Adrenal gland (tissue), 12 donors: ENCODE results near the gene COPZ2. TPM values are rescaled to one million over a fixed set of nuclear protein-coding genes. Genes with fewer than 3 reads are reported as not detected.

Experiments used
- DNase-seq, 7 donors: peaks; one replicate each; pipeline ENCODE4 v3.0.0-alpha.2; 2019 to 2020
- H3K27ac ChIP-seq, 5 donors: fragments of 200-600 bp; sonication (generic) in 4 of 5; 1 replicate in 3 of 5; 2 replicates in 2 of 5; pipeline versions ENCODE4 v1.5.1 to v1.8.0; 2016 to 2020; ENCODE audit warnings: mild to moderate bottlenecking in 1 of 5
- H3K27me3 ChIP-seq: fragments of 200-600 bp; 2 replicates; pipeline ENCODE4 v1.8.0; 2021
- H3K36me3 ChIP-seq, 2 donors: fragments of 200-600 bp; replicated peaks in 1 of 2; 1 replicate in 1 of 2; 2 replicates in 1 of 2; pipeline versions ENCODE4 v1.5.1 to v1.8.0; 2018 to 2022
- H3K4me1 ChIP-seq, 2 donors: fragments of 200-600 bp; replicated peaks in 1 of 2; 1 replicate in 1 of 2; 2 replicates in 1 of 2; pipeline versions ENCODE4 v1.5.1 to v1.8.0; 2018 to 2021
- H3K4me3 ChIP-seq, 4 donors: fragments of 200-600 bp; sonication (generic) in 3 of 4; one replicate each; pipeline ENCODE4 v1.5.1; 2016 to 2018
- H3K9me3 ChIP-seq, 3 donors: fragments of 200-600 bp; sonication (generic) in 1 of 3; replicated peaks in 1 of 3; 1 replicate in 2 of 3; 2 replicates in 1 of 3; pipeline versions ENCODE4 v1.5.1 to v1.8.0; 2016 to 2021
- CTCF ChIP-seq, 6 experiments: fragments of 450-650 bp in 4 of 6; fragments of 200-600 bp in 2 of 6; sonication (generic) in 1 of 6; IDR thresholded peaks; 1 replicate in 5 of 6; 2 replicates in 1 of 6; pipeline versions ENCODE4 v1.5.1 to v1.8.0; 2016 to 2021; ENCODE audit warnings: antibody characterized with exemption in 6 of 6, mild to moderate bottlenecking in 2 of 6, moderate library complexity in 1 of 6
- POLR2A ChIP-seq, 2 donors: fragments of 450-650 bp; IDR thresholded peaks; one replicate each; pipeline ENCODE4 v1.6.1; 2017; ENCODE audit warnings: antibody characterized with exemption in 2 of 2, mild to moderate bottlenecking in 2 of 2, moderate library complexity in 1 of 2
- WGBS, 4 donors: extraction: QIAGEN DNeasy Blood & Tissue Kit in 2 of 4; methylation state at CpG; one replicate each; pipeline versions ENCODE4 v1.1.5 to v1.1.7; 2013 to 2017; 5-methylcytosine and 5-hydroxymethylcytosine counted together
- intact Hi-C, 2 donors: fragments of 100-400 bp; cut with DNase I; formaldehyde crosslinking; loops; one replicate each; pipeline versions ENCODE4 v1.14.1 to v1.15.0; 2022 to 2023
- polyA plus RNA-seq, 3 donors: library from polyadenylated mRNA; stranded (reverse); fragments of 200-250 nt in 2 of 3; fragments of 350-450 nt in 1 of 3; fragmentation: Illumina TruSeq in 1 of 3; extraction: RNeasy Lipid Tissue Mini Kit (QIAGEN cat#74804) in 1 of 3; gene quantifications; one replicate each; pipeline ENCODE4 v1.2.3, GENCODE V29; 2013 to 2014
- total RNA-seq, 9 donors: library from RNA; depleted of rRNA in 4 of 9; stranded (reverse); fragments of >200 nt in 4 of 9; fragments of 120-200 nt in 1 of 9; fragmentation: NEBNext Ultra II Directional in 1 of 9; extraction: Animal tissue kit (Norgen Biotek cat#: 25700) in 1 of 9; gene quantifications; one replicate each; pipeline versions ENCODE4 v1.1.0 to v1.2.4, GENCODE V29; 2013 to 2023
- donor health status: healthy with polysubstance abuse.
- donor health status: Bipolar disorder and iron deficiency.
- donor health status: DM: yes; HTN: yes; CAD: no.
- donor health status: DM: no; HTN: no; CAD: no.
- donor health status: DM: no; HTN: no; CAD: no.
- donor health status: DM: yes; HTN: yes; CAD: no.

Gene COPZ2
- total and polyA plus RNA-seq, 12 donors, result 16.3 to 60.1 (median 42.4) TPM

GRCh38 chr17:47996201-47996600 is 41.4 kb downstream of the COPZ2 start:
- Histone ChIP-seq H3K36me3 (no peaks in the 10 kb centered on the region), H3K9me3 (no peaks in the 10 kb centered on the region), H3K27ac (no peak overlapping the region), H3K4me1 (no peaks in the 10 kb centered on the region), H3K27me3 (no peaks in the 10 kb centered on the region), H3K4me3 (no peak overlapping the region)
- intact Hi-C loops, result no loop called here
- 70 to 81% (median 75%) methylated on average over 6 to 9 of the region's 9 CpGs for WGBS, 4 donors
- no peak for DNase-seq
- TF ChIP-seq POLR2A (IDR thresholded peaks at IDR 0.05) (no peak), CTCF (IDR thresholded peaks at IDR 0.05) (no peak)

- Histone ChIP-seq H3K4me3 (no peak overlapping the region), H3K9me3 (no peaks in the 10 kb centered on the region), H3K27me3 (no peaks in the 10 kb centered on the region), H3K36me3 (no peaks in the 10 kb centered on the region), H3K27ac (no peak overlapping the region), H3K4me1 (no peaks in the 10 kb centered on the region)
- 71 to 87% (median 78%) methylated on average over 10 to 13 of the region's 13 CpGs for WGBS, 4 donors
- DNase-seq, result no peak
- TF ChIP-seq POLR2A (IDR thresholded peaks at IDR 0.05) (no peak), CTCF (IDR thresholded peaks at IDR 0.05) (no peak)
- intact Hi-C loops, result no loop called here
Measured at GRCh38 chr17:47995241-47995935, 42.2 kb downstream of the COPZ2 start.

- no peak for DNase-seq
- Histone ChIP-seq H3K9me3 (no peaks in the 10 kb centered on the region), H3K4me3 (no peak overlapping the region), H3K27me3 (no peaks in the 10 kb centered on the region), H3K27ac (no peak overlapping the region), H3K4me1 (no peaks in the 10 kb centered on the region), H3K36me3 (no peaks in the 10 kb centered on the region)
- intact Hi-C loops, result no loop called here
- TF ChIP-seq POLR2A (IDR thresholded peaks at IDR 0.05) (no peak), CTCF (IDR thresholded peaks at IDR 0.05) (no peak)
- WGBS, 4 donors, result 83 to 90% (median 87%) methylated on average over 3 to 4 of the region's 4 CpGs
Measured at GRCh38 chr17:47994724-47995123, 42.9 kb downstream of the COPZ2 start.

GRCh38 chr17:47993964-47994363 is 43.6 kb downstream of the COPZ2 start:
- Histone ChIP-seq H3K36me3 (no peaks in the 10 kb centered on the region), H3K27ac (no peak overlapping the region), H3K4me3 (no peak overlapping the region), H3K27me3 (no peaks in the 10 kb centered on the region), H3K4me1 (no peaks in the 10 kb centered on the region), H3K9me3 (no peaks in the 10 kb centered on the region)
- TF ChIP-seq POLR2A (IDR thresholded peaks at IDR 0.05) (no peak), CTCF (IDR thresholded peaks at IDR 0.05) (no peak)
- DNase-seq, result no peak
- intact Hi-C loops, result no loop called here
- WGBS, 4 donors, result 74 to 91% (median 83%) methylated on average over 5 of the region's 5 CpGs
